K562 (cell line): Measurements from ENCODE around the gene CDC42EP2. TPM values are rescaled to one million over a fixed set of nuclear protein-coding genes. Genes with fewer than 3 reads are reported as not detected.

ENCODE experiments used
- CXXC5 ChIP-seq: fragments of 250-450 bp; sonication (Bioruptor Pico); IDR thresholded peaks from 2 replicates; pipeline ENCODE4 v1.8.0; 2022; ENCODE audit warnings: inconsistent platforms, mild to moderate bottlenecking, moderate library complexity
- REST ChIP-seq, 2 experiments: fragments of 450-650 bp; formaldehyde crosslinking in 1 of 2; IDR thresholded peaks; 2 replicates each; pipeline versions ENCODE4 v1.4.0 to v1.6.1; 2014 to 2020; ENCODE audit warnings: mild to moderate bottlenecking in 2 of 2, borderline replicate concordance in 1 of 2, low read depth in 1 of 2
- RUNX1 ChIP-seq: sonication (generic); IDR thresholded peaks from 2 replicates; pipeline ENCODE4 v1.6.1; 2016; ENCODE audit warnings: antibody characterized with exemption, low read depth
- ZBTB33 ChIP-seq: sonication (generic); formaldehyde crosslinking; IDR thresholded peaks from 2 replicates; pipeline ENCODE4 v1.8.1; 2023; ENCODE audit warnings: mild to moderate bottlenecking, missing genetic modification reagents
- polyA plus RNA-seq, 8 experiments: library from polyadenylated mRNA; depleted of rRNA in 4 of 8; stranded (reverse) in 5 of 8; unstranded in 3 of 8; fragments of >200 nt; fragmentation: Nextera tagmentation in 2 of 8; fragmentation: Illumina TruSeq in 1 of 8; extraction: Ambion mirVana in 2 of 8; extraction: Trizol in 1 of 8; gene quantifications; 2 replicates each; pipeline versions ENCODE4 v1.2.1 to v1.2.3, GENCODE V29; 2011 to 2014; ENCODE audit warnings: inconsistent platforms in 1 of 8, missing spikeins in 1 of 8
- total RNA-seq, 7 experiments: library from RNA; depleted of rRNA in 6 of 7; stranded (reverse); fragments of >200 nt in 6 of 7; fragmentation: Illumina TruSeq in 2 of 7; extraction: Trizol in 2 of 7; gene quantifications; 2 replicates each; pipeline versions ENCODE4 v1.2.1 to v1.2.3, GENCODE V29; 2011 to 2021; ENCODE audit warnings: low replicate concordance in 1 of 7
- TF ChIP-seq, protein P1 (sequence below): fragments of 450-650 bp; IDR thresholded peaks from 2 replicates; pipeline ENCODE4 v1.6.1; 2016; ENCODE audit warnings: mild to moderate bottlenecking, moderate library complexity

The CDC42EP2 gene
- total and polyA plus RNA-seq, 9 of the 15 experiments (the other 6 are each of a cell fraction or from before 2014, with no cell fraction given) = 0.27 to 3.5 (median 0.83) TPM; not detected in 1

GRCh38 chr11:65329944-65330403, 15.3 kb downstream of the CDC42EP2 start (continued):
- TF ChIP-seq ZBTB33 = peak; percentile 30; the same call in 1 of the 2 replicates
- TF ChIP-seq RUNX1 = no peak
- peak; percentile 47; the same call in 1 of the 2 replicates for TF ChIP-seq REST (IDR thresholded peaks at IDR 0.05; ENCODE audit: borderline replicate concordance)
- TF ChIP-seq REST (CRISPR knock-in tag; IDR thresholded peaks at IDR 0.05; ENCODE audit: low read depth) = no peak
- TF ChIP-seq, protein P1, sequence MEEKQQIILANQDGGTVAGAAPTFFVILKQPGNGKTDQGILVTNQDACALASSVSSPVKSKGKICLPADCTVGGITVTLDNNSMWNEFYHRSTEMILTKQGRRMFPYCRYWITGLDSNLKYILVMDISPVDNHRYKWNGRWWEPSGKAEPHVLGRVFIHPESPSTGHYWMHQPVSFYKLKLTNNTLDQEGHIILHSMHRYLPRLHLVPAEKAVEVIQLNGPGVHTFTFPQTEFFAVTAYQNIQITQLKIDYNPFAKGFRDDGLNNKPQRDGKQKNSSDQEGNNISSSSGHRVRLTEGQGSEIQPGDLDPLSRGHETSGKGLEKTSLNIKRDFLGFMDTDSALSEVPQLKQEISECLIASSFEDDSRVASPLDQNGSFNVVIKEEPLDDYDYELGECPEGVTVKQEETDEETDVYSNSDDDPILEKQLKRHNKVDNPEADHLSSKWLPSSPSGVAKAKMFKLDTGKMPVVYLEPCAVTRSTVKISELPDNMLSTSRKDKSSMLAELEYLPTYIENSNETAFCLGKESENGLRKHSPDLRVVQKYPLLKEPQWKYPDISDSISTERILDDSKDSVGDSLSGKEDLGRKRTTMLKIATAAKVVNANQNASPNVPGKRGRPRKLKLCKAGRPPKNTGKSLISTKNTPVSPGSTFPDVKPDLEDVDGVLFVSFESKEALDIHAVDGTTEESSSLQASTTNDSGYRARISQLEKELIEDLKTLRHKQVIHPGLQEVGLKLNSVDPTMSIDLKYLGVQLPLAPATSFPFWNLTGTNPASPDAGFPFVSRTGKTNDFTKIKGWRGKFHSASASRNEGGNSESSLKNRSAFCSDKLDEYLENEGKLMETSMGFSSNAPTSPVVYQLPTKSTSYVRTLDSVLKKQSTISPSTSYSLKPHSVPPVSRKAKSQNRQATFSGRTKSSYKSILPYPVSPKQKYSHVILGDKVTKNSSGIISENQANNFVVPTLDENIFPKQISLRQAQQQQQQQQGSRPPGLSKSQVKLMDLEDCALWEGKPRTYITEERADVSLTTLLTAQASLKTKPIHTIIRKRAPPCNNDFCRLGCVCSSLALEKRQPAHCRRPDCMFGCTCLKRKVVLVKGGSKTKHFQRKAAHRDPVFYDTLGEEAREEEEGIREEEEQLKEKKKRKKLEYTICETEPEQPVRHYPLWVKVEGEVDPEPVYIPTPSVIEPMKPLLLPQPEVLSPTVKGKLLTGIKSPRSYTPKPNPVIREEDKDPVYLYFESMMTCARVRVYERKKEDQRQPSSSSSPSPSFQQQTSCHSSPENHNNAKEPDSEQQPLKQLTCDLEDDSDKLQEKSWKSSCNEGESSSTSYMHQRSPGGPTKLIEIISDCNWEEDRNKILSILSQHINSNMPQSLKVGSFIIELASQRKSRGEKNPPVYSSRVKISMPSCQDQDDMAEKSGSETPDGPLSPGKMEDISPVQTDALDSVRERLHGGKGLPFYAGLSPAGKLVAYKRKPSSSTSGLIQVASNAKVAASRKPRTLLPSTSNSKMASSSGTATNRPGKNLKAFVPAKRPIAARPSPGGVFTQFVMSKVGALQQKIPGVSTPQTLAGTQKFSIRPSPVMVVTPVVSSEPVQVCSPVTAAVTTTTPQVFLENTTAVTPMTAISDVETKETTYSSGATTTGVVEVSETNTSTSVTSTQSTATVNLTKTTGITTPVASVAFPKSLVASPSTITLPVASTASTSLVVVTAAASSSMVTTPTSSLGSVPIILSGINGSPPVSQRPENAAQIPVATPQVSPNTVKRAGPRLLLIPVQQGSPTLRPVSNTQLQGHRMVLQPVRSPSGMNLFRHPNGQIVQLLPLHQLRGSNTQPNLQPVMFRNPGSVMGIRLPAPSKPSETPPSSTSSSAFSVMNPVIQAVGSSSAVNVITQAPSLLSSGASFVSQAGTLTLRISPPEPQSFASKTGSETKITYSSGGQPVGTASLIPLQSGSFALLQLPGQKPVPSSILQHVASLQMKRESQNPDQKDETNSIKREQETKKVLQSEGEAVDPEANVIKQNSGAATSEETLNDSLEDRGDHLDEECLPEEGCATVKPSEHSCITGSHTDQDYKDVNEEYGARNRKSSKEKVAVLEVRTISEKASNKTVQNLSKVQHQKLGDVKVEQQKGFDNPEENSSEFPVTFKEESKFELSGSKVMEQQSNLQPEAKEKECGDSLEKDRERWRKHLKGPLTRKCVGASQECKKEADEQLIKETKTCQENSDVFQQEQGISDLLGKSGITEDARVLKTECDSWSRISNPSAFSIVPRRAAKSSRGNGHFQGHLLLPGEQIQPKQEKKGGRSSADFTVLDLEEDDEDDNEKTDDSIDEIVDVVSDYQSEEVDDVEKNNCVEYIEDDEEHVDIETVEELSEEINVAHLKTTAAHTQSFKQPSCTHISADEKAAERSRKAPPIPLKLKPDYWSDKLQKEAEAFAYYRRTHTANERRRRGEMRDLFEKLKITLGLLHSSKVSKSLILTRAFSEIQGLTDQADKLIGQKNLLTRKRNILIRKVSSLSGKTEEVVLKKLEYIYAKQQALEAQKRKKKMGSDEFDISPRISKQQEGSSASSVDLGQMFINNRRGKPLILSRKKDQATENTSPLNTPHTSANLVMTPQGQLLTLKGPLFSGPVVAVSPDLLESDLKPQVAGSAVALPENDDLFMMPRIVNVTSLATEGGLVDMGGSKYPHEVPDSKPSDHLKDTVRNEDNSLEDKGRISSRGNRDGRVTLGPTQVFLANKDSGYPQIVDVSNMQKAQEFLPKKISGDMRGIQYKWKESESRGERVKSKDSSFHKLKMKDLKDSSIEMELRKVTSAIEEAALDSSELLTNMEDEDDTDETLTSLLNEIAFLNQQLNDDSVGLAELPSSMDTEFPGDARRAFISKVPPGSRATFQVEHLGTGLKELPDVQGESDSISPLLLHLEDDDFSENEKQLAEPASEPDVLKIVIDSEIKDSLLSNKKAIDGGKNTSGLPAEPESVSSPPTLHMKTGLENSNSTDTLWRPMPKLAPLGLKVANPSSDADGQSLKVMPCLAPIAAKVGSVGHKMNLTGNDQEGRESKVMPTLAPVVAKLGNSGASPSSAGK = peak; percentile 68
- no peak; the same call in 1 of the 2 replicates for TF ChIP-seq CXXC5 (CRISPR knock-in tag)
